Caco-2 (cell line): Measurements from ENCODE around the gene KIF1C. TPM values are rescaled to one million over a fixed set of nuclear protein-coding genes. Genes with fewer than 3 reads are reported as not detected.

ENCODE experiments used
- BruUV-seq: library from RNA; stranded (reverse); fragments of 400-500 nt; replicated peaks from 2 replicates; lab custom pipeline; 2021; lab: Mats Ljungman, UMichigan
- CTCF ChIA-PET: fragments of 300-600 bp; sonication (Branson Sonifier 250); formaldehyde crosslinking; loops from one replicate; lab custom pipeline; 2022; ENCODE audit warnings: antibody characterized with exemption; lab: Charles Lee
- POLR2A ChIA-PET: fragments of 300-600 bp; sonication (Branson Sonifier 250); formaldehyde crosslinking; loops from one replicate; lab custom pipeline; 2022; ENCODE audit warnings: antibody characterized with exemption; lab: Charles Lee
- DNase-seq, 2 experiments: peaks; one replicate each; pipeline versions ENCODE4 v3.0.0 to v3.0.0-alpha.2; 2020 to 2022
- H3K27me3 ChIP-seq: replicated peaks from 2 replicates; pipeline ENCODE4 v1.6.0; 2011; ENCODE audit warnings: low read length; ENCODE audit not compliant: control insufficient read depth, insufficient read depth
- H3K36me3 ChIP-seq: 2 replicates; pipeline ENCODE4 v1.5.1; 2011; ENCODE audit warnings: low read length; ENCODE audit not compliant: control insufficient read depth, insufficient read depth
- H3K4me1 ChIP-seq: fragments of 250-450 bp; sonication (Bioruptor Pico); 2 replicates; pipeline ENCODE4 v1.5.1; 2020; ENCODE audit warnings: mild to moderate bottlenecking
- H3K4me3 ChIP-seq: 2 replicates; pipeline ENCODE4 v1.5.1; 2011; ENCODE audit warnings: low read depth, mild to moderate bottlenecking, control low read depth, low read length
- H3K9me3 ChIP-seq: fragments of 250-450 bp; sonication (Bioruptor Pico); 2 replicates; pipeline ENCODE4 v1.5.1; 2020; ENCODE audit warnings: mild to moderate bottlenecking, moderate library complexity
- H3K27ac Mint-ChIP-seq: one replicate; pipeline ENCODE4 v1.8.0; 2022; ENCODE audit warnings: mixed read lengths; ENCODE audit not compliant: unreplicated experiment
- H3K27me3 Mint-ChIP-seq: one replicate; pipeline ENCODE4 v1.8.0; 2022; ENCODE audit warnings: mixed read lengths; ENCODE audit not compliant: insufficient read depth, unreplicated experiment
- H3K36me3 Mint-ChIP-seq: one replicate; pipeline ENCODE4 v1.8.0; 2022; ENCODE audit warnings: mild to moderate bottlenecking, mixed read lengths; ENCODE audit not compliant: insufficient read depth, unreplicated experiment
- H3K4me1 Mint-ChIP-seq: one replicate; pipeline ENCODE4 v1.8.0; 2022; ENCODE audit warnings: low read depth, mixed read lengths; ENCODE audit not compliant: unreplicated experiment
- H3K4me3 Mint-ChIP-seq: one replicate; pipeline ENCODE4 v1.8.0; 2022; ENCODE audit warnings: mild to moderate bottlenecking, moderate library complexity, mixed read lengths; ENCODE audit not compliant: unreplicated experiment
- H3K9me3 Mint-ChIP-seq: one replicate; pipeline ENCODE4 v1.8.0; 2022; ENCODE audit warnings: mixed read lengths; ENCODE audit not compliant: unreplicated experiment
- intact Hi-C: fragments of 100-400 bp; cut with micrococcal nuclease; formaldehyde crosslinking; loops from one replicate; pipeline ENCODE4 v1.10.0; 2022; ENCODE audit not compliant: unreplicated experiment
- total RNA-seq: library from RNA; stranded (reverse); gene quantifications from 2 replicates; pipeline ENCODE4 v1.2.3, GENCODE V29; 2022
- TF ChIP-seq, protein P1 (sequence below), 2 experiments: fragments of 200-600 bp in 1 of 2; IDR thresholded peaks; 1 replicate in 1 of 2; 2 replicates in 1 of 2; pipeline versions ENCODE4 v1.5.1 to v1.8.0; 2011 to 2022; ENCODE audit warnings: antibody characterized with exemption in 1 of 2, control low read depth in 1 of 2, inconsistent platforms in 1 of 2, low read depth in 1 of 2, low read length in 1 of 2, mild to moderate bottlenecking in 1 of 2, moderate library complexity in 1 of 2; ENCODE audit not compliant: insufficient read depth in 1 of 2, severe bottlenecking in 1 of 2, unreplicated experiment in 1 of 2

Gene KIF1C
- total RNA-seq, 1 experiment from 2014 or later, result 87.5 TPM

DNA sequence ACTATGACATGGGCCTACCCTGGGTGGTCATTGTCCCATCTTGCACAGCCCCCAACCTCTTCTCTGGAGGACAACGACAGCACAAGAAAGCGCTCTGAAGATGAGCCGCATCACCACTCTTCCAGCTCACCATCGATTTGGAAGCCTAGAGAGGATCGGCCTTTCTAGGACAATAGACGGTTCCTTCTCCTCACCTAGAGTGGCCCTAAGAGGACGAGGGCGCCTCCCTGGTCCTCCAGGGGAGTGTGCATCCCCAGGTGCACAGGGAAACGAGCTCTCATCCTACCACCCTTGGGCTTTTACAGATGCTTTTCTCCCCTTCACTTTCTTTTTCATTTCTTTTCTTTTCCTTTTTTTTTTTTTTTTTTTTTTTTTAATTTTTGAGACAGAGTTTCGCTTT is 57.8 kb downstream of the KIF1C start:
- Mint-ChIP-seq H3K36me3 (peaks cover 6% of the 10 kb centered on the region), H3K4me3 (no peak overlapping the region), H3K9me3 (no peaks in the 10 kb centered on the region), H3K4me1 (no peaks in the 10 kb centered on the region), H3K27ac (no peak overlapping the region), H3K27me3 (no peaks in the 10 kb centered on the region)
- TF ChIP-seq, protein P1, sequence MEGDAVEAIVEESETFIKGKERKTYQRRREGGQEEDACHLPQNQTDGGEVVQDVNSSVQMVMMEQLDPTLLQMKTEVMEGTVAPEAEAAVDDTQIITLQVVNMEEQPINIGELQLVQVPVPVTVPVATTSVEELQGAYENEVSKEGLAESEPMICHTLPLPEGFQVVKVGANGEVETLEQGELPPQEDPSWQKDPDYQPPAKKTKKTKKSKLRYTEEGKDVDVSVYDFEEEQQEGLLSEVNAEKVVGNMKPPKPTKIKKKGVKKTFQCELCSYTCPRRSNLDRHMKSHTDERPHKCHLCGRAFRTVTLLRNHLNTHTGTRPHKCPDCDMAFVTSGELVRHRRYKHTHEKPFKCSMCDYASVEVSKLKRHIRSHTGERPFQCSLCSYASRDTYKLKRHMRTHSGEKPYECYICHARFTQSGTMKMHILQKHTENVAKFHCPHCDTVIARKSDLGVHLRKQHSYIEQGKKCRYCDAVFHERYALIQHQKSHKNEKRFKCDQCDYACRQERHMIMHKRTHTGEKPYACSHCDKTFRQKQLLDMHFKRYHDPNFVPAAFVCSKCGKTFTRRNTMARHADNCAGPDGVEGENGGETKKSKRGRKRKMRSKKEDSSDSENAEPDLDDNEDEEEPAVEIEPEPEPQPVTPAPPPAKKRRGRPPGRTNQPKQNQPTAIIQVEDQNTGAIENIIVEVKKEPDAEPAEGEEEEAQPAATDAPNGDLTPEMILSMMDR (IDR thresholded peaks at IDR 0.05; ENCODE audit: insufficient read depth in 1 of 2, low read depth in 1 of 2, low read length in 1 of 2, severe bottlenecking in 1 of 2, unreplicated experiment in 1 of 2), result no peak
- intact Hi-C loops, result no loop called here
- Histone ChIP-seq H3K36me3 (no peaks in the 10 kb centered on the region), H3K27me3 (no peaks in the 10 kb centered on the region), H3K4me1 (no peaks in the 10 kb centered on the region), H3K9me3 (no peaks in the 10 kb centered on the region), H3K4me3 (no peak overlapping the region)
- ChIA-PET POLR2A (no interaction called here), CTCF (no interaction called here)
- peak in 1 of 2 experiments; percentile 5 for DNase-seq
- no TSS peak for BruUV-seq

DNA sequence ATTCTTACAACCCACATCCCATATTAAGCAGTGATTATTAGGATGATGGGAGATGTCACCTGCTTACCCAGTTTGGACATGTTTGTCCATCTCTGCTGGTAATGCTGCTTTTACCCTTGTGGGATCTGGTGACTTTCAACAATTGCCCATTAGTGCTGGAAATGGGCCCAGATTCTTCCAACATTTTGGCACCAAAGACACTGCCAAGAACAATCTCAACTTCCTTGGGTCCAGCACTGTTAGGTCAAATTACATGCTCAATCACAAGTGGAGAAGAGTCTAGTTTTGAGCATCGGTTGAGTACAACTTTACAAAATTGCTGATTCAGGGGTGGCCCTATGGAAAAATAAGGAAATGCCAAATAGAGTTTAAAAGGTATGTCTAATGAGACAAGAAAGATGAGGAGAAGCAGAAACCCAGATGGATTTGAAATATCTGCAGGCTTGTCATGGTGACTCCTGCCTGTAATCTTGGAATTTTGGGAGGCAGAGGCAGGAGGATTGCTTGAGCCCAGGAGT is 67.5 kb downstream of the KIF1C start:
- H3K4me3 ChIP-seq, result no peak overlapping the region
- no peaks in the 10 kb centered on the region for H3K4me1 ChIP-seq
- H3K9me3 Mint-ChIP-seq, result no peaks in the 10 kb centered on the region
- DNase-seq, result no peak
- no peaks in the 10 kb centered on the region for H3K27me3 ChIP-seq
- no peaks in the 10 kb centered on the region for H3K9me3 ChIP-seq
- BruUV-seq, result no TSS peak
- POLR2A ChIA-PET, result no interaction called here
- H3K36me3 Mint-ChIP-seq, result no peaks in the 10 kb centered on the region
- no peaks in the 10 kb centered on the region for H3K4me1 Mint-ChIP-seq
- TF ChIP-seq, protein P1 (IDR thresholded peaks at IDR 0.05; ENCODE audit: insufficient read depth in 1 of 2, low read depth in 1 of 2, low read length in 1 of 2, severe bottlenecking in 1 of 2, unreplicated experiment in 1 of 2), result no peak
- intact Hi-C loops, result no loop called here
- H3K36me3 ChIP-seq, result no peaks in the 10 kb centered on the region
- CTCF ChIA-PET, result no interaction called here
- no peaks in the 10 kb centered on the region for H3K27me3 Mint-ChIP-seq
- no peak overlapping the region for H3K27ac Mint-ChIP-seq
- H3K4me3 Mint-ChIP-seq, result no peak overlapping the region

DNA sequence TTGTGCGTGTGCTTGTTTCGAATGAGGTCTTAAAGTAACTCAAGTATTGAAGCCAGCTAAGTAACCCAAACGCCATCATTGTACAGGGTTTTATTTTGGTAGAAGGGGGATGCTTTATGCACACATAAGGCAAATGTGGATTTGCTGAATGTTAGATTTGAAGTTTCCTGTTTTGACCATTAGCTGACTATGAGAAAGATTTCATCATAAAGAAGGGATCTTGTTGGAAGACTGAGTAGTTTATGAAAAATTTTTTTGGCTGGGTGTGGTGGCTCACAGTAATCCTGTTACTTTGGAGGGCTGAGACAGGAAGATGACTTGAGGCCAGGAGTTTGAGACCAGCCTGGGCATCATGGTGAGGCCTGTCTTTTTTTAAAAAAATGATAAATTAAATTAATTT is 70.5 kb downstream of the KIF1C start:
- H3K27ac Mint-ChIP-seq, result no peak overlapping the region
- BruUV-seq, result no TSS peak
- POLR2A ChIA-PET, result interaction anchor here (0.8 kb wide), 1 partner anchor 43 kb away, joined by 3 read pairs; no protein-coding TSS in a partner anchor

More for the DNA sequence above, 70.5 kb downstream of the KIF1C start:
- Mint-ChIP-seq H3K4me1 (no peaks in the 10 kb centered on the region), H3K36me3 (peaks cover 6% of the 10 kb centered on the region), H3K27me3 (no peaks in the 10 kb centered on the region), H3K9me3 (no peaks in the 10 kb centered on the region), H3K4me3 (no peak overlapping the region)
- intact Hi-C loops, result no loop called here
- TF ChIP-seq, protein P1 (IDR thresholded peaks at IDR 0.05; ENCODE audit: insufficient read depth in 1 of 2, low read depth in 1 of 2, low read length in 1 of 2, severe bottlenecking in 1 of 2, unreplicated experiment in 1 of 2), result no peak
- Histone ChIP-seq H3K4me3 (no peak overlapping the region), H3K4me1 (no peaks in the 10 kb centered on the region), H3K9me3 (no peaks in the 10 kb centered on the region), H3K36me3 (no peaks in the 10 kb centered on the region), H3K27me3 (no peaks in the 10 kb centered on the region)
- no peak for DNase-seq
- CTCF ChIA-PET, result no interaction called here
